HG03039 (cell line): ENCODE measurements around the gene TENT4B.
"Not testable (repeated sequence)": the region's sequence is repeated elsewhere in the genome, so short reads cannot be mapped to it uniquely, and the experiment has no call there.

ENCODE experiments used
- ATAC-seq: cut with Tn5 transposase; IDR thresholded peaks from one replicate; pipeline ENCODE4 v1.9.1; 2021; ENCODE audit warnings: mild to moderate bottlenecking, moderate library complexity; ENCODE audit not compliant: unreplicated experiment

Gene TENT4B

DNA sequence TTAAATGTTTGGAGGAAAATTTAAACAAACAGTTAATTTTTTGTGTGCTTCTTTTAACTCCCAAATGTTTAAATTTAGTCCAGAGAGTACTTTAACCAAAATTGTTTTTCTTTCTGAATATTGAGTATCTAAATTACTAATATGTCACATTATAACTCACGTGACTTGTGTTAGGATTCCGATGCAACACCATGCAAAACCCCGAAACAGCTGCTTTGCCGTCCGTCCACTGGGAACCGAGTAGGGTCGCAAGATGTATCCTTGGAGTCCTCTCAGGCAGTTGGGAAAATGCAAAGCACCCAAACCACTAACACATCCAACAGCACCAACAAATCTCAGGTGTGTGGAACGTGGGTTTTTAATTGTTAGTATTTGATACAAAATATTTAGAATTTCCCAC lies 74.6 kb downstream of the TENT4B start:
- ATAC-seq: no peak

DNA sequence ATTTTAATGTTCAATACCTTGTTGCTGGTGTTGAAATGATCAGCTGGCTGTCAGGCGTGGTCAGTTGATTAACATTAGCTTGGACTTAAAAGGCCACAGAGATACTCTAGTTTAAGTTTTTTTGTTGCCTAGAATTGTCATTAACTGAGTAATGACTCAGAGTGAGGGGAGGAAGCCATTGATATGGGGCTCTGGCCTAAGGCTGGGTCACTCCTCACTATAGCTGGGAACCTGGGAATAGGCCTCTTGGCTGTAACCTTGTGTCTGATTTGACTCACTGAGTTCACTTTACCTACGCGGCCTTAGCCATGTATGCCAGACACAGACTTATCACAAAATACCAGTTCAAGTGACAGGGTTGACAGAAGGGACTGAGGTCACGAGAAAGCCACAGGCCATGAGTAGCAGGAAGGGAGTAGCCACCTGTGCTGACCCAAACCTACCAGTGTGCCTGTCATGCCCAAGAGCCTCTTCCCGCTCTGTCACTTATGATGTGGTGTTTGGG lies 75.3 kb downstream of the TENT4B start:
- ATAC-seq: no peak

GRCh38 chr16:50229149-50229726 lies 76.1 kb downstream of the TENT4B start:
- ATAC-seq: no peak

DNA sequence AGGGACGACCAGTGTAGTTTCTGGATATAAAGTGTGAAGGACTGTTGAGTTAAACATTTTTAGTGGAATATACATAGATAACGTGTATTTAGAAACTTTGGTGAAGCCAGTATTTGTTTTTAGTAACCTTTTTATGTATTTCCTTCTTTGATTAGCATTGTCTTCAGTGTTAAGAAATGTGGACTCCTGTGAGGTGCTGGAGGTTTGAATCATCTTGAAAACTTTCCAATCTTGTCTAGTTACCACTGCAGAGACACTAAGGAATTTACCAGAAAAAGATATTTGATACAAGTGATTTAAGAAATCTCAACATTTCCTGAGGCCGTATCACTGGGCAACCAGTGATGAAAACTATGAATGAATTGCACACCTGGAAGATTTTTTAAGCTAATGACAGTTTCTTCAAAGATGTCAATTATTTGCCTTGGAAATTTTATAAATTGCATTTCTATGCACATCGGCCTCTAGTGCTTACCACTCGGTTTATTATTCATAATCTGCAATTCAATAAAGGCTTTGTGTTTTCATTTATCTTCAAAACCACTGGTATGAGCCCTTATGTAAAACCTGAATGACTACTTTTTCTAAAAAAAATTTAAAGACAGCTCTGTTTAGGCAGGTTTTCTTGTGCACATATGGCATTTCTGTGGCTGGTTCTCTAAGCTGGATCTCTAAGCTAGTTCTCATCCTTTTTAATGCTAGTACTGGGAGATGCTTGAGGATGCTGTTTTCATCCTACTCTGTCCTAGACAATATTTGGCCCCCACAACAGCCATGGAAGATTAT lies 81.9 kb downstream of the TENT4B start:
- no peak for ATAC-seq

GRCh38 chr16:50235581-50235980 lies 82.5 kb downstream of the TENT4B start:
- no peak for ATAC-seq

DNA sequence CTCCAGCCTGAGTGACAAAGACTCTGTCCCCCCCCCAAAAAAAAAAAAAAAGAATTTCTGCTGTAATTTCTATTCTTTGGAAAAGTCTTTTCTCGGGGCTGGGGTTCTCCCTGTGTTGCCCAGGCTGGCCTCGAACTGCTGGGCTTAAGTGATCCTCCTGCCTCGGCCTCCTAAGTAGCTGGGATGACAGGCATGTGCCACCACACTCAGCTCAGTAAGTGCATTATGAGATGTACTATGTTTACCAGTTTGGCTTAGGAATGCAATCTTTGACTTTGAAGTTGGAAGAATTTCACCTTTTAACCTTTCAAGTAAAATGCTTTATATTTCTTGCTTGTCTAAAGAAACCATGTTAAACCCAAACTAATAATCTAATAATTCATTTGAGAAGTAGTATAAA lies 85.2 kb downstream of the TENT4B start:
- ATAC-seq: no peak

- ATAC-seq: no peak
These were observed 85.8 kb downstream of the TENT4B start for GRCh38 chr16:50238868-50239301.

- ATAC-seq: not testable (repeated sequence)
These were observed 89.9 kb downstream of the TENT4B start for GRCh38 chr16:50243024-50243423.

DNA sequence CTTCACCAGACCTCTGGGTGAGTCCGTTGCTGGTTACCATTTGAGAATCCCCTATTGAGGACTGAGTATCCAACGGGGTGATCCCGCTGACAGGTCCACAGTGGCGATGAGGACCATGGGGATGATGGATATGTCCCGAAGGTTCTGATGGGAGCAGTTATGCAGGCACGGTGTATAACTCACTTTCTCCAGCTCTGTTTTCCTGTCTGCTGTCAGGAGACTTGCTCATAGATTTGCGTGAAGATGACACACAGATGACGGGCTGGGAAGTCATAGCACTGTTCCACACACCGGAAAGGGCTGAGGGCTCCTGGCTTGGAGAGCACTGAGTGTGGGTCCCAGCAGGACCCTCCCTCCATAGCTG lies 91.0 kb downstream of the TENT4B start:
- no peak for ATAC-seq

DNA sequence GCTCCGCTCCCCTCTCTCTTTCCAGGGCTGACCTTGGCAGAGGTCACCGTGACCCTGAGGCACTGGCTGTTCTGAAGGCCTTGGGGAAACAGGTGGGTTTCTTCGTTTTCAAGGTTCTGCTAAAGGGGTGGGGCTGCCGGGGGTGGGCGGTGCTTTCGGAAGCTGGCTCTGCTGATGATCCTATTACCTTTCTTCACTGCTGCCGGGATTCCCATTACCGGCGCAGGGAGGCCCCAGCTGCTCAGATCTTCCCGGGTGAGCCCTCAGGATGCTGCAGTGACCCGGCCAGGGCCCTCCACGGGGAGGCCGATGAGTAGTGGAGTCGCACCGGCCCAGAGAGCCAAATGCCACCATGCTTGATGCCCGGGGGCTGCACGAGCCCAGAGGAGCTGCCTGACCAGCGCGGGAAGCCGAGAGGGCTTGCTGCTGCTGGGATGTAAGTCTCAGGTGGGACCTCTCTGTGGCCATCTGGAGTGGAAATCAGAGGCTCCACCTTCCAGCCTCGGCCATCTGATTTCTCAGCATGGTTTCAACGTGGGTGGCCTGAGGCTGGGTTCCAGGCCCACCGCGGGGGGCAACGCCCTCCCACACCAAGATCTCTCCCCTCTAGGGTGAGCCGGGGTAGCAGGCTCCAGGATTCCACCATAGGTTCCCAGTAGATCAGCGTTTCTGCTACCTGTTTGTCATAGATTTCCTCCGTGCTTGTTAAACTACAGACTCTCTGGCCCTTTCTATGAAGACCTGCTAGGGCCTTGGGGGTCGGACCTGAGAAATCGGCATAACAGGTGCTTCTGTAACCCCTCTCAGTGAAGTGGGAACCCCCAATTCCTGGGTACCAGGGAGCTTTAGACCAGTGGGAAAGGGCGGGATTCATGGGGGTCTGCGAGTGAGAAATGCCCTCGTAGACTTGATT lies 91.7 kb downstream of the TENT4B start:
- no peak for ATAC-seq

DNA sequence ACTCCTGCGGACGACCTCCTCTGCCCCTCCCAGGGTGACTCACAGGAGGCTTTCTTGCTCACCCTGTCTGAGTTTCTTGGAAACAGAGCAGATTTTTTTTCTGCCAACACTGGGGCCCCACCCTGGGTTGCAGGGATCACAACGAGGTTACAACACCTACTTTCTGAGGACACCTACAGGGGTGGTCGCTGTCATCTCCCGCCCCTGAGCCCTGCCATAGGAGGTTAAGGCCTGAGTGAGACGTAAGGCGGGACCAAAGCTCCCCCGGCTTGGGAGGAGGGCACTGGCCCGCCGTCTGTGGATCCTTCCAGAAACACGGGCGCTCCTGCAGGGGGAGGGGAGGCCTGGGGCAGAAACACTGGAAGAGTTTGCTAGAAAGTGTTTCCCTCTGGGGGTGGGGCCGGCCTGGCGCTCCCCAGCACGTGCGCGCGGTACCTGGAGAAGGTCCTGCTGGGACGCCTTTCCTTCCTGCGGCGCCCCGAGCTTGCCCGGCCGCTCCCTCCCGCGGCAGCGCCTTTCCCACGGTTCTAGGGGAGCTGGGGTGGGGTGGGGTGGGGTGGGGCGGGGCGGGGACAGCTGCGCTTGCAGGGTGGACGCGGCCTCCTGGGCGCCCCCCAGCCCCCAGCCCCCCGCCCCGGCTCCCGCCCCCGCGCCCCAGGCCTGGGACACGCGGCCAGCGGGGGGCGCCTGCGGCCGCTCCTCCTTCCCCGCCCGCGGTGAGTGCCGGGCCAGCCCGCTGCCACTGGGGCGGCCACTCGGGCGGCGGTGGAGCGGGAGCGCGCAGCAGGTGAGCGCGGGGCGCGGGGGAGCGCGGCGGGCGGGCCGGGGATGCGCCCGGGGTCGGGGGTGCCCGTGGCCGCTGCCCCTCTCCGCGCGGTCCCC lies 92.6 kb downstream of the TENT4B start:
- no peak for ATAC-seq

DNA sequence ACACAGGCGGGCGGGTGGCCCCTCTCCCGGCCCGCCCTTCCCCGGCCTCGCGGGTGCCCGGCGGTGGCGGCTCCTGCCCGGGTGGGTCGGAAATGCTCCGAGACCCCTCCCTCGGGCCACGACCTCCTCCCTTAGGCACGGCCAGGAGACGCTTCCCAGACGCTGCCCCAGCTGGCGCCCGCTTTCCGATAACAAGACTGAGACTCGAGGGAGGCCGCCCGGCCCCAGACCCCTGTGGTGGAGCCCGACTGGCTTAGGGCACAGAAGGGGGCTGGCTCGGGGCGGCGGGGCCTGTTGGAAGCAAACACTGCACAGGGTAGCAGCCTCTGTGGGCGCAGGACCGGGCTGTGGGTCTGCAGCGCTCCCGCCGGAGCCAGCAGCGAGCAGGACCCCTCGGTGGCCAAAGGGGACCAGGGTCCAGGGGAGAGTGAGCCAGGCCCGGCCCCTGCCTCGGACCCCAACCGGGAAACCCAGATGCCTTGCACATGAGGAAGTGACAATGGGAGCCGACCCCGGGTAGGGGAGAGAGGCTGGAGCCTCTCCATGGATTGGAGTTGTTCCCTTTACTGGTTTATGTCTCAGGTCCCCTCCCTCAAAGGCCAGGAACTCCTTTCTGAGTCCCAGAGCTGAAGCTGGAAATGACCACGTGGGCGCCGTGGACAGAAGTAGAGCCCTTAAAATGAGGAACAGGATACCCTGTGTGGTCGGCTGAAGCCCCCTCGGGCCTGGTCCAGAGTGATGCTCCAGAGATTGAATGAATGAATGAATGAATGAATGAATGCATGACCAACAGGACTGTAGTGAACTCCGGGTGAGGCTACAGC lies 93.4 kb downstream of the TENT4B start:
- ATAC-seq: no peak

- ATAC-seq: no peak
These were observed 94.2 kb downstream of the TENT4B start for GRCh38 chr16:50247123-50247905.

GRCh38 chr16:50247906-50248608 lies 95.0 kb downstream of the TENT4B start:
- ATAC-seq: no peak

GRCh38 chr16:50248845-50249244 lies 95.7 kb downstream of the TENT4B start:
- ATAC-seq: no peak

- no peak for ATAC-seq
These were observed 98.4 kb downstream of the TENT4B start for GRCh38 chr16:50251375-50252081.

DNA sequence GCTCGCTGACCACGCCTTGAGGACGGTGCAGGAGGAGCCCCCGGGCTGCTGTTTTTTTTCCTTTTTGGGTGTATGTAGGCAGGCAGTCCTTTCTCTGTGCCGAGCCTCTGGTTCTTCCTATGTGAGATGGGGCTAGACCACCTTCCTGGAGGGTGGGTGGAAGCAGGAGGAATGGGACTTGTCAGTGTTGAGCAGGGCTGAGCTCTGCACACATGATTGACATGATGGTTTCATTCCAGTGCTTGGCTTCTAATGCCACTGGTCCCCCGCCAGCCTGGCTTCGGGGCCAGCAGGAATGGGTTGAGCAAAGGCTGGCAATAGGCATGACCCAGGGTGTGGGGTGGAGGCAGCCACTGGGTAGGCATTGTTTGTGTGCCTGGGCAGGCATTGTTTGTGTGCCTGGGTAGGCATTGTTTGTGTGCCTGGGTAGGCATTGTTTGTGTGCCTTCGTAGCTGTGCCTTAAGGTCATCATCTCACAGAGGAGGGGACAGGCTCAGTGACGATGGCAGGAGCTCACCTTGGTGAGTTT lies 99.0 kb downstream of the TENT4B start:
- no peak for ATAC-seq
